NCI-H1930 (cell line): Measurements from ENCODE around the gene TM2D3.
"Not testable (repeated sequence)": the region's sequence is repeated elsewhere in the genome, so short reads cannot be mapped to it uniquely, and the experiment has no call there.

Experiments
- DNase-seq, 2 experiments: peaks; one replicate each; lab custom pipeline; 2025; lab: John Stamatoyannopoulos, UW

The TM2D3 gene

GRCh38 chr15:101657171-101657570 is 5.0 kb upstream of the TM2D3 start:
- DNase-seq: no peak

GRCh38 chr15:101654624-101655337 is 2.6 kb upstream of the TM2D3 start:
- DNase-seq: not testable (repeated sequence)

GRCh38 chr15:101654171-101654570 is 2.0 kb upstream of the TM2D3 start:
- no peak for DNase-seq

GRCh38 chr15:101652786-101653430 is 727 bp upstream of the TM2D3 start:
- DNase-seq: no peak

GRCh38 chr15:101651554-101652097 is 555 bp downstream of the TM2D3 start:
- DNase-seq: no peak

GRCh38 chr15:101650145-101650544 is 2.0 kb downstream of the TM2D3 start:
- no peak for DNase-seq

- DNase-seq: no peak
Observed at GRCh38 chr15:101648356-101648755, 3.8 kb downstream of the TM2D3 start.

- no peak for DNase-seq
Observed at GRCh38 chr15:101647251-101647650, 4.9 kb downstream of the TM2D3 start.

- no peak for DNase-seq
Observed at GRCh38 chr15:101646672-101647071, 5.5 kb downstream of the TM2D3 start.

- DNase-seq: no peak
Observed at GRCh38 chr15:101642361-101642760, 9.8 kb downstream of the TM2D3 start.

GRCh38 chr15:101641894-101642293 is 10.3 kb downstream of the TM2D3 start:
- DNase-seq: no peak

GRCh38 chr15:101641129-101641764 is 10.9 kb downstream of the TM2D3 start:
- DNase-seq: peak in 1 of 2 experiments; percentile 4

- DNase-seq: peak in 1 of 2 experiments; percentile 10
Observed at GRCh38 chr15:101639667-101640066, 12.5 kb downstream of the TM2D3 start.

- DNase-seq: no peak
Observed at GRCh38 chr15:101637919-101638318, 14.3 kb downstream of the TM2D3 start.

- no peak for DNase-seq
Observed at GRCh38 chr15:101637516-101637915, 14.7 kb downstream of the TM2D3 start.

- DNase-seq: no peak
Observed at GRCh38 chr15:101637038-101637437, 15.1 kb downstream of the TM2D3 start.

GRCh38 chr15:101635944-101636727 is 16.0 kb downstream of the TM2D3 start:
- DNase-seq: no peak

GRCh38 chr15:101633356-101633755 is 18.8 kb downstream of the TM2D3 start:
- no peak for DNase-seq

- DNase-seq: not testable (repeated sequence)
Observed at GRCh38 chr15:101626729-101627128, 25.5 kb downstream of the TM2D3 start.

GRCh38 chr15:101625980-101626379 is 26.2 kb downstream of the TM2D3 start:
- no peak for DNase-seq

GRCh38 chr15:101625184-101625583 is 27.0 kb downstream of the TM2D3 start:
- DNase-seq: no peak
